Effector memory CD4-positive, alpha-beta T cell (primary cell): ENCODE data around the gene SYNGR3.

ENCODE experiments used
- DNase-seq, 3 donors: peaks; one replicate each; pipeline ENCODE4 v3.0.0-alpha.2; 2020
- H3K27ac ChIP-seq: 2 replicates; pipeline ENCODE4 v1.7.0; 2013; ENCODE audit warnings: mild to moderate bottlenecking, low read length, moderate library complexity; ENCODE audit not compliant: insufficient read depth, poor library complexity, severe bottlenecking
- H3K27me3 ChIP-seq: replicated peaks from 2 replicates; pipeline ENCODE4 v1.7.0; 2013; ENCODE audit warnings: mild to moderate bottlenecking, low read length; ENCODE audit not compliant: insufficient read depth, control insufficient read depth, poor library complexity, severe bottlenecking
- H3K36me3 ChIP-seq: 2 replicates; pipeline ENCODE4 v1.7.0; 2013; ENCODE audit warnings: mild to moderate bottlenecking, low read length, moderate library complexity; ENCODE audit not compliant: control insufficient read depth, insufficient read depth
- H3K4me1 ChIP-seq: 2 replicates; pipeline ENCODE4 v1.7.0; 2013; ENCODE audit warnings: low read length, mild to moderate bottlenecking; ENCODE audit not compliant: control insufficient read depth, insufficient read depth, poor library complexity, severe bottlenecking
- H3K4me3 ChIP-seq: 2 replicates; pipeline ENCODE4 v1.7.0; 2013; ENCODE audit warnings: low read length, low read depth, mild to moderate bottlenecking; ENCODE audit not compliant: insufficient read depth, poor library complexity, severe bottlenecking
- H3K9me3 ChIP-seq: 2 replicates; pipeline ENCODE4 v1.7.0; 2013; ENCODE audit warnings: mild to moderate bottlenecking, low read length, moderate library complexity; ENCODE audit not compliant: control insufficient read depth

Gene SYNGR3

GRCh38 chr16:2037115-2037514, 47.3 kb downstream of the SYNGR3 start:
- H3K4me3 ChIP-seq: no peak overlapping the region
- no peaks in the 10 kb centered on the region for H3K27me3 ChIP-seq
- no peaks in the 10 kb centered on the region for H3K4me1 ChIP-seq
- no peaks in the 10 kb centered on the region for H3K36me3 ChIP-seq
- H3K27ac ChIP-seq: no peak overlapping the region
- H3K9me3 ChIP-seq: no peaks in the 10 kb centered on the region
- no peak for DNase-seq

DNA sequence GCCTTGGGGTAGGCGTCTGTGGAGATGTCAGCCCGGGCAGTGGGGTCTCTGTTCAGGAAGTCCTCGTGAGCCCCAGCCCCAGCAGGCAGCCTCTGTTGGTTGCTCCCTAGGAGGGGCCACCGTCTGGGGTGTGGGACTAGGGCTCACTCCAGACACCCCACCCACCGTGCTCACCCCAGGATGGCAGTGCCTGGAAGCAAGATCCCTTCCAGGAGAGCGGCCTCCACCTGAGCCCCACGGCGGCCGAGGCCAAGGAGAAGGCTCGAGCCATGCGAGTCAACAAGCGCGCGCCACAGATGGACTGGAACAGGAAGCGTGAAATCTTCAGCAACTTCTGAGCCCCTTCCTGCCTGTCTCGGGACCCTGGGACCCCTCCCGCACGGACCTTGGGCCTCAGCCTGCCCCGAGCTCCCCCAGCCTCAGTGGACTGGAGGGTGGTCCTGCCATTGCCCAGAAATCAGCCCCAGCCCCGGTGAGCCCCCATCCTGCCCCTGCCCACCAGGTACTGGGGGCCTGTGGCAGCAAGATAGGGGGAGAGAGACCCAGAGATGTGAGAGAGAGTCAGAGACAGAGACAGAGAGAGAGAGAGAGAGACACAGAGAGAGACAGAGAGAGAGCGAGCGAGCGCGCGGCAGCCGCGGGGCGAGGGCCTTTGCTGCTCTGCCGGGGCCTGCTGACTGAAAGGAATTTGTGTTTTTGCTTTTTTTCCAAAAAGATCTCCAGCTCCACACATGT, 48.0 kb downstream of the SYNGR3 start:
- no peaks in the 10 kb centered on the region for H3K9me3 ChIP-seq
- H3K4me1 ChIP-seq: no peaks in the 10 kb centered on the region
- DNase-seq: no peak
- H3K36me3 ChIP-seq: no peaks in the 10 kb centered on the region
- no peak overlapping the region for H3K4me3 ChIP-seq
- no peak overlapping the region for H3K27ac ChIP-seq
- H3K27me3 ChIP-seq: no peaks in the 10 kb centered on the region

GRCh38 chr16:2038382-2039231, 48.8 kb downstream of the SYNGR3 start:
- Histone ChIP-seq H3K9me3 (no peaks in the 10 kb centered on the region), H3K4me3 (no peak overlapping the region), H3K36me3 (no peaks in the 10 kb centered on the region), H3K27me3 (no peaks in the 10 kb centered on the region), H3K27ac (no peak overlapping the region), H3K4me1 (no peaks in the 10 kb centered on the region)
- no peak for DNase-seq

GRCh38 chr16:2039274-2040031, 49.7 kb downstream of the SYNGR3 start:
- no peaks in the 10 kb centered on the region for H3K9me3 ChIP-seq
- no peak overlapping the region for H3K4me3 ChIP-seq
- no peaks in the 10 kb centered on the region for H3K36me3 ChIP-seq
- H3K4me1 ChIP-seq: peaks cover 2% of the 10 kb centered on the region
- DNase-seq: no peak
- H3K27ac ChIP-seq: no peak overlapping the region
- H3K27me3 ChIP-seq: no peaks in the 10 kb centered on the region

GRCh38 chr16:2040041-2040786, 50.4 kb downstream of the SYNGR3 start:
- no peak overlapping the region for H3K4me3 ChIP-seq
- no peaks in the 10 kb centered on the region for H3K36me3 ChIP-seq
- H3K4me1 ChIP-seq: peaks cover 2% of the 10 kb centered on the region
- H3K9me3 ChIP-seq: no peaks in the 10 kb centered on the region
- H3K27ac ChIP-seq: no peak overlapping the region
- H3K27me3 ChIP-seq: no peaks in the 10 kb centered on the region
- DNase-seq: no peak

- H3K27me3 ChIP-seq: no peaks in the 10 kb centered on the region
- no peak overlapping the region for H3K27ac ChIP-seq
- DNase-seq: no peak
- H3K36me3 ChIP-seq: no peaks in the 10 kb centered on the region
- no peaks in the 10 kb centered on the region for H3K9me3 ChIP-seq
- no peak overlapping the region for H3K4me3 ChIP-seq
- peaks cover 2% of the 10 kb centered on the region for H3K4me1 ChIP-seq
These were observed 51.2 kb downstream of the SYNGR3 start for GRCh38 chr16:2040787-2041522.

GRCh38 chr16:2042171-2042985, 52.6 kb downstream of the SYNGR3 start:
- H3K9me3 ChIP-seq: no peaks in the 10 kb centered on the region
- no peak overlapping the region for H3K27ac ChIP-seq
- H3K27me3 ChIP-seq: no peaks in the 10 kb centered on the region
- no peak for DNase-seq
- H3K36me3 ChIP-seq: no peaks in the 10 kb centered on the region
- H3K4me3 ChIP-seq: no peak overlapping the region
- peaks cover 9% of the 10 kb centered on the region for H3K4me1 ChIP-seq

- no peak overlapping the region for H3K4me3 ChIP-seq
- H3K36me3 ChIP-seq: no peaks in the 10 kb centered on the region
- H3K27ac ChIP-seq: no peak overlapping the region
These were observed 53.4 kb downstream of the SYNGR3 start for GRCh38 chr16:2042986-2043666.

More at GRCh38 chr16:2042986-2043666, 53.4 kb downstream of the SYNGR3 start:
- Histone ChIP-seq H3K27me3 (no peaks in the 10 kb centered on the region), H3K9me3 (no peaks in the 10 kb centered on the region), H3K4me1 (peaks cover 10% of the 10 kb centered on the region)
- DNase-seq: no peak
